OCI-M2 (cell line): ENCODE data around the gene GALM.
"Not testable (repeated sequence)": the region's sequence is repeated elsewhere in the genome, so short reads cannot be mapped to it uniquely, and the experiment has no call there.

Experiments
- DNase-seq: peaks from one replicate; lab custom pipeline; 2025; ENCODE audit not compliant: unreplicated experiment; lab: John Stamatoyannopoulos, UW

The GALM gene

GRCh38 chr2:38755891-38756290 is 90.0 kb downstream of the GALM start:
- not testable (repeated sequence) for DNase-seq

DNA sequence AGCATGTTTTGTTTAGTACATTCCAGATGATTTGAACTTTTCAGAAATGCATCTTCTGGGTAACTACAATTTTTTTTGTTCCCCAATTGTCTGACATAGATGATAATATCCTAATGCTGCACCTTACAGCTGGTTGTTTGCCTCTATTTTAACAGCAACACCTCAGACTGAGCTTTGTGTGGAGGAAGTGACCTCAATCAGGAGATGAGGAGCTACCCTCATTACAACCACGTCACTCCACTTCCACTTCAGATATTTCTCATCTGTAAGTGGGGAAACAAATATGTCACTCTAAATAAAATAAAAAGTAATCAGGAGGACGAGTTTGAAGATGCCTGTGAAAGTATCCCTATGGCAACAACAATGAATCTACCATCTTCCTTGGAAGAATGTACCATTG is 97.3 kb downstream of the GALM start:
- DNase-seq: no peak

- DNase-seq: no peak
These were observed 97.8 kb downstream of the GALM start for GRCh38 chr2:38763728-38764127.

- DNase-seq: no peak
These were observed 99.2 kb downstream of the GALM start for GRCh38 chr2:38765149-38765548.

- no peak for DNase-seq
These were observed 99.6 kb downstream of the GALM start for GRCh38 chr2:38765551-38765950.

- DNase-seq: no peak
These were observed 105.7 kb downstream of the GALM start for GRCh38 chr2:38771632-38772031.

DNA sequence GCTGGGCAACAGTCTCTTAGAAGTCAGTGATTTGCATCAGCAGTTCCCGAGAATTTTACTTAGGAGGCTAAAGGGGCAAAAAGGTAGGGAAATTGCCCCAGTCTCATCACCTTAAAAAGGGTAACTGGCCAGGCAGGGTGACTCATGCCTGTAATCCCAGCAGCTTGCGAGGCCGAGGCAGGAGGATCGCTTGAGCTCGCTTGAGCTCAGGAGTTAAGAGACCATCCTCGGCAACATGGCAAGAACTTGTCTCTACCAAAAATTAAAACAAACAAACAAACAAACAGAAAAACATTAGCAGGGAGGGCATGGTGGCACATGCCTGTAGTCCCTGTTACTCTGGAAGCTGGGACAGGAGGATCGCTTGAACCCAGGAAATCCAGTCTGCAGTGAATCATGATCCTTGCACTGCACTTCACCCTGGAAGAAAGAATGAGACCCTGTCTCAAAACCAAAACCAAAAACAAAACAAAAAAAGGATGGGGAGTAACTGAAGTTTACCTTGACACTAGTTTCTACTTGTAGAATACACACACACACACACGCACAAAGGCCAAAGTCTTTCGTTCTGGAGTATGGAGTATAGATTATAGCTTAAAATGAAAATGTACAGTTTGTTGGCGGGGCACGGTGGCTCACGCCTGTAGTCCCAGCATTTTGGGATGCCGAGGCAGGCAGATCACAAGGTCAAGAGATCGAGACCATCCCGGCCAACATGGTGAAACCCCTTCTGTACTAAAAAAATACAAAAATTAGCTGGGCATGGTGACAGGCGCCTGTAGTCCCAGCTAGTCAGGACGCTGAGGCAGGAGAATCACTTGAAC is 109.4 kb downstream of the GALM start:
- no peak for DNase-seq

DNA sequence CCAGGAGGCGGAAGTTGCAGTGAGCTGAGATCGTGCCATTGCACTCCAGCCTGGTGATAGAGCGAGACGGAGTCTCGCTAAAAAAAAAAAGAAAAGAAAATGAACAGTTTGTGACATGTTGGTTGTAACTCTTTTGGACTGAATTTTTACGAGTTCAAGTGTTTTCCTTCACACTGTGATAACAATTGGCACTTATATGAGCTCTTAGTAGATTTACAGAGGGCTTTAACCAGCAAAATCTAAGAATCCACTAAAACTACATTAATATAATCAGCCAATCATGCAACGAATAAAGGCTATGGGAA is 110.0 kb downstream of the GALM start:
- DNase-seq: no peak

DNA sequence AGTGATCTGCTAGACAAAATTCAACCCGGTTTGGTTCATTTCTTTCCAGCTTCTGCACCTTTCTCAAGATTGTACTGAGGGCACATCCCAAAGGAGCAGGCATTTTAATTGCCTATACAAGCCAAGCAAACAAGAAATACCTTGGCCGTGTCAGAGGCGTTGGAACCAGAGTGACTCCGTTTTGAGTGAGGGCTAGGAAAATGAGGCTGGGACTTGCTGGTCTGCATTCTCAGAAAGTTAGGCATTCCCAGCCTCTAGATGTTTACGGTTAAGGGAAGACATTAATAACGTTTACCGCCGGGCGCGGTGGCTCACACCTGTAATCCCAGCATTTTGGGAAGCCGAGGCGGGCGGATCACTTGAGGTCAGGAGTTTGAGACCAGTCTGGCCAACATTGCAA is 110.6 kb downstream of the GALM start:
- no peak for DNase-seq

DNA sequence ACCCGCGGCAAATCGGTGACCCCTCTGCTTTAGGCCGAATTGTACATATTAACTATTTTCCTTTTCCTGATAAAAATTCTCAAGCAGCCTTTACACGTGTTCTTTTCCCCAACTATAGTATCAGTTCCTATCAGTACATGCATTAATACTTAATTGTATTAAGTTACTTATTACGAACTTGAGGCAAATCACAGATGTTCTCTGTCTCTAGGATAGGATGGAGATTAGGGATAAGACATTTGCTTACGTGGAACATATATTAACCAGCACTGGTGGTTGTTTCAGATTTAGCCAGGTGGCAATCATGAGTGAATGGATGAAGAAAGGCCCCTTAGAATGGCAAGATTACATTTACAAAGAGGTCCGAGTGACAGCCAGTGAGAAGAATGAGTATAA is 112.8 kb downstream of the GALM start:
- no peak for DNase-seq

DNA sequence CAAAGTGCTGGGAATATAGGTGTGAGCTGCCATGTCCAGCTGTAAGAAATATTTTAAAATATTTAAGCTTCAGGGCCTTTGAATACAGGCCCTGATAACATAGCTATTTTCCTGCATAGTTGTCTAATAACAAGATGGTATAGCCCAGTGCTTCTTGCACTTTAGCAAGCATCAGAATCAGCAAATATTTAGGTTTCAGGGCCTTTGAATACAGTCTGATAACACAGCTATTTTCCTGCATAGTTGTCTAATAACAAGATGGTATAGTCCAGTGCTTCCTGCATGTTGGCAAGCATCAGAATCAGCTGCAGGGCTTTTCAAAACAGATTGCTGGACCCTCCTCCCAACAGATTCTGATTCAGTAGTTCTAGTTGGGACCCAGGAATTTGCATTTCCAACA is 117.7 kb downstream of the GALM start:
- DNase-seq: no peak
